ENCODE measurements around the gene NCKIPSD.

DNA sequence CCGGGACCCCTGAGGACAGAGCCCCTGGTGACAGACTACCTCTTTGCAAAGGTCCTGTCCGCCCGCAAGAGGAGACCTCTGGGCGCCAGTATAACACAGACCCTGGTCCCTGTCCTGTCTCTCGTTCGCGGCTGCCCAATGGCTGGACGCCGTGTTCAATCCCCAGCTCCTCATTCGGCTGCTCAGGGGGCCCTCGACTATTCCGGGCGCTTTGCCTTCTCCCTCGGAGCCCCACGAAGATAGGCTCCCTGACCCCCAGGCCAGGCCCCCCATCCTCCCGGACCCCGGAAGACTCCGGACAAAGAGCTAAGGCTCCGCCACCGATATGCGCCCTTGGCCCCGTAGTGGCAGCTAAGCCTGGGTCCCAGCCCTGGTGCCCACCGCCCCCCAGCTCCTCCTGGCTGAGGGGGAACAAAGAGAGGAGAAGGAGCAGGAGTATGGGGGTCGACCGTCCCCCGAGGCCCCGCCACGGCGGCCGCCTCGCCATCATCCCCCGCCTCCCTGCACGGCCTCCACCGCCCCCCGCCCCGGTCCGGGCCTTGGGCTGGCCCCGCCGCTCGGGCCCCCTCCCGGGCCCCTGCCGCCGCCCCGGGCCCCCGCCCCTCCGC lies 23.5 kb downstream of the NCKIPSD start:
- no peak for TF ChIP-seq GLIS3 (CRISPR knock-in tag; IDR thresholded peaks at IDR 0.05)
- no peak for TF ChIP-seq ZNF565 (CRISPR knock-in tag; conservative IDR thresholded peaks at IDR 0.05; ENCODE audit: low read depth)
- TF ChIP-seq, protein P1, sequence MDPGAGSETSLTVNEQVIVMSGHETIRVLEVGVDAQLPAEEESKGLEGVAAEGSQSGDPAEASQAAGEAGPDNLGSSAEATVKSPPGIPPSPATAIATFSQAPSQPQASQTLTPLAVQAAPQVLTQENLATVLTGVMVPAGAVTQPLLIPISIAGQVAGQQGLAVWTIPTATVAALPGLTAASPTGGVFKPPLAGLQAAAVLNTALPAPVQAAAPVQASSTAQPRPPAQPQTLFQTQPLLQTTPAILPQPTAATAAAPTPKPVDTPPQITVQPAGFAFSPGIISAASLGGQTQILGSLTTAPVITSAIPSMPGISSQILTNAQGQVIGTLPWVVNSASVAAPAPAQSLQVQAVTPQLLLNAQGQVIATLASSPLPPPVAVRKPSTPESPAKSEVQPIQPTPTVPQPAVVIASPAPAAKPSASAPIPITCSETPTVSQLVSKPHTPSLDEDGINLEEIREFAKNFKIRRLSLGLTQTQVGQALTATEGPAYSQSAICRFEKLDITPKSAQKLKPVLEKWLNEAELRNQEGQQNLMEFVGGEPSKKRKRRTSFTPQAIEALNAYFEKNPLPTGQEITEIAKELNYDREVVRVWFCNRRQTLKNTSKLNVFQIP (CRISPR knock-in tag; IDR thresholded peaks at IDR 0.05; ENCODE audit: borderline replicate concordance, low read depth), result no peak
- no peak for TF ChIP-seq ARNTL (CRISPR knock-in tag; IDR thresholded peaks at IDR 0.05; ENCODE audit: borderline replicate concordance, low read depth)
- TF ChIP-seq, protein P2, sequence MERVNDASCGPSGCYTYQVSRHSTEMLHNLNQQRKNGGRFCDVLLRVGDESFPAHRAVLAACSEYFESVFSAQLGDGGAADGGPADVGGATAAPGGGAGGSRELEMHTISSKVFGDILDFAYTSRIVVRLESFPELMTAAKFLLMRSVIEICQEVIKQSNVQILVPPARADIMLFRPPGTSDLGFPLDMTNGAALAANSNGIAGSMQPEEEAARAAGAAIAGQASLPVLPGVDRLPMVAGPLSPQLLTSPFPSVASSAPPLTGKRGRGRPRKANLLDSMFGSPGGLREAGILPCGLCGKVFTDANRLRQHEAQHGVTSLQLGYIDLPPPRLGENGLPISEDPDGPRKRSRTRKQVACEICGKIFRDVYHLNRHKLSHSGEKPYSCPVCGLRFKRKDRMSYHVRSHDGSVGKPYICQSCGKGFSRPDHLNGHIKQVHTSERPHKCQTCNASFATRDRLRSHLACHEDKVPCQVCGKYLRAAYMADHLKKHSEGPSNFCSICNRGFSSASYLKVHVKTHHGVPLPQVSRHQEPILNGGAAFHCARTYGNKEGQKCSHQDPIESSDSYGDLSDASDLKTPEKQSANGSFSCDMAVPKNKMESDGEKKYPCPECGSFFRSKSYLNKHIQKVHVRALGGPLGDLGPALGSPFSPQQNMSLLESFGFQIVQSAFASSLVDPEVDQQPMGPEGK (CRISPR knock-in tag; IDR thresholded peaks at IDR 0.05; ENCODE audit: borderline replicate concordance), result no peak
- TF ChIP-seq SNAI2 (CRISPR knock-in tag; IDR thresholded peaks at IDR 0.05), result no peak
- TF ChIP-seq ZFP3 (CRISPR knock-in tag; IDR thresholded peaks at IDR 0.05), result no peak
- TF ChIP-seq, protein P3, sequence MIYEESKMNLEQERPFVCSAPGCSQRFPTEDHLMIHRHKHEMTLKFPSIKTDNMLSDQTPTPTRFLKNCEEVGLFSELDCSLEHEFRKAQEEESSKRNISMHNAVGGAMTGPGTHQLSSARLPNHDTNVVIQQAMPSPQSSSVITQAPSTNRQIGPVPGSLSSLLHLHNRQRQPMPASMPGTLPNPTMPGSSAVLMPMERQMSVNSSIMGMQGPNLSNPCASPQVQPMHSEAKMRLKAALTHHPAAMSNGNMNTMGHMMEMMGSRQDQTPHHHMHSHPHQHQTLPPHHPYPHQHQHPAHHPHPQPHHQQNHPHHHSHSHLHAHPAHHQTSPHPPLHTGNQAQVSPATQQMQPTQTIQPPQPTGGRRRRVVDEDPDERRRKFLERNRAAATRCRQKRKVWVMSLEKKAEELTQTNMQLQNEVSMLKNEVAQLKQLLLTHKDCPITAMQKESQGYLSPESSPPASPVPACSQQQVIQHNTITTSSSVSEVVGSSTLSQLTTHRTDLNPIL (CRISPR knock-in tag; IDR thresholded peaks at IDR 0.05; ENCODE audit: low read depth), result no peak
- TF ChIP-seq PPARA (CRISPR knock-in tag; IDR thresholded peaks at IDR 0.05; ENCODE audit: borderline replicate concordance), result no peak
- TF ChIP-seq ZFP30 (CRISPR knock-in tag; IDR thresholded peaks at IDR 0.05), result no peak
- no peak for TF ChIP-seq TCF4 (CRISPR knock-in tag; IDR thresholded peaks at IDR 0.05; ENCODE audit: borderline replicate concordance)
- no peak for TF ChIP-seq CSDC2 (CRISPR knock-in tag; IDR thresholded peaks at IDR 0.05)
- no peak for TF ChIP-seq ZNF70 (CRISPR knock-in tag; IDR thresholded peaks at IDR 0.05)
- TF ChIP-seq RARB (CRISPR knock-in tag; IDR thresholded peaks at IDR 0.05), result no peak

Data from SK-N-SH treated with all-trans-retinoic acid at 6 μM for 48 hours (cell line).